Measurements from ENCODE around the gene ROPN1L. TPM values are rescaled to one million over a fixed set of nuclear protein-coding genes. Genes with fewer than 3 reads are reported as not detected.
A peak's percentile ranks its signal among the peaks of the same experiment; 100 is the strongest.

ROPN1L gene
- total and polyA plus RNA-seq, 2 of the 13 experiments (the other 11 are each of a cell fraction or from before 2014, with no cell fraction given) = not detected

DNA sequence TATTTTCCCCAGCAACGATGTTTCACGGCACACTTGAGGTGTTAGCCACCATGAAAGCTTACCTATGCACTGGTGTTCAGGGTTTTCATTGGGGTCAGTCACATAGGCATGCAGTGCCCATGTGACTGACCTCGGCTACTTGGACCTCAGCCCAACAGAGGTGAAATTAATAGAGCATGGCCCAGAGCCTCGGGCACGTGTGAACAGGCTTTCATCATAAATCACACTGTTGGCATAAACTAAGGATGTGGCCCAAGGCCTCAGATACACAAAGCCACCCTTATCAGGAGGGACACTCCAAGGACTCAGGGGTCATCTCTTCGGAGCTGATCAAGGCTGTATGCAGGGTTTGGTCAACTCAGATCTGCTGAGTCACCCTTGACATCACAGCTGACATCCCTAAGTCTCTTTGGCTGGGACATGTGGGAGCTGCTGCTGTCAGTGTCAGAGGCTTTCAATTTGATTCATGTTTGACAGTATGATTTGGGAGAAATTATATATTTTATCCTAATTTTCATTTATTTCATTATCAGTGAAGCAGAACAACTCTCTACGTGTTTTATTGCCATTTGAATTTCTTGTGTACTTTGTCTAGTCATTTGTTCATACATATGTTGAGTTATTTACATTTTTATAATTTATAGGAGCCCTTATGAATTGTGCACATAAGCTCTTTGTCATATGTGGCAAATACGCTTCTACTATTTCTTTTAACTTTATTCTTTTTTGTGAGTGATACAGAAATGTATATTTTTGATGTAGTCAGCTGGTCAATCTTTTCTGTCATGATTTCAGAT, 62.5 kb downstream of the ROPN1L start (continued):
- TF ChIP-seq MAX (IDR thresholded peaks at IDR 0.05) (peak; percentile 35; the same call in 1 of the 2 replicates), KDM2A (CRISPR knock-in tag; IDR thresholded peaks at IDR 0.05; ENCODE audit: borderline replicate concordance, low read depth) (no peak), ZNF317 (CRISPR knock-in tag; IDR thresholded peaks at IDR 0.05) (no peak), ZNF205 (CRISPR knock-in tag; IDR thresholded peaks at IDR 0.05) (no peak), ZNF318 (CRISPR knock-in tag; IDR thresholded peaks at IDR 0.05) (no peak), IRF1 (CRISPR knock-in tag; IDR thresholded peaks at IDR 0.05; ENCODE audit: low read depth) (no peak), ZNF367 (CRISPR knock-in tag; IDR thresholded peaks at IDR 0.05; ENCODE audit: borderline replicate concordance) (no peak), USF2 (IDR thresholded peaks at IDR 0.05; ENCODE audit: low read depth, low read length) (0 out of 2 replicates have a peak, but pooled peaks have one; percentile 6), USF2 (CRISPR knock-in tag; IDR thresholded peaks at IDR 0.05; ENCODE audit: borderline replicate concordance) (no peak), PAWR (CRISPR knock-in tag; IDR thresholded peaks at IDR 0.05; ENCODE audit: borderline replicate concordance) (no peak), HIVEP1 (CRISPR knock-in tag; IDR thresholded peaks at IDR 0.05) (no peak)
- TF ChIP-seq, protein P1, sequence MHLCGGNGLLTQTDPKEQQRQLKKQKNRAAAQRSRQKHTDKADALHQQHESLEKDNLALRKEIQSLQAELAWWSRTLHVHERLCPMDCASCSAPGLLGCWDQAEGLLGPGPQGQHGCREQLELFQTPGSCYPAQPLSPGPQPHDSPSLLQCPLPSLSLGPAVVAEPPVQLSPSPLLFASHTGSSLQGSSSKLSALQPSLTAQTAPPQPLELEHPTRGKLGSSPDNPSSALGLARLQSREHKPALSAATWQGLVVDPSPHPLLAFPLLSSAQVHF (CRISPR knock-in tag; IDR thresholded peaks at IDR 0.05) = no peak
- TF ChIP-seq, protein P2, sequence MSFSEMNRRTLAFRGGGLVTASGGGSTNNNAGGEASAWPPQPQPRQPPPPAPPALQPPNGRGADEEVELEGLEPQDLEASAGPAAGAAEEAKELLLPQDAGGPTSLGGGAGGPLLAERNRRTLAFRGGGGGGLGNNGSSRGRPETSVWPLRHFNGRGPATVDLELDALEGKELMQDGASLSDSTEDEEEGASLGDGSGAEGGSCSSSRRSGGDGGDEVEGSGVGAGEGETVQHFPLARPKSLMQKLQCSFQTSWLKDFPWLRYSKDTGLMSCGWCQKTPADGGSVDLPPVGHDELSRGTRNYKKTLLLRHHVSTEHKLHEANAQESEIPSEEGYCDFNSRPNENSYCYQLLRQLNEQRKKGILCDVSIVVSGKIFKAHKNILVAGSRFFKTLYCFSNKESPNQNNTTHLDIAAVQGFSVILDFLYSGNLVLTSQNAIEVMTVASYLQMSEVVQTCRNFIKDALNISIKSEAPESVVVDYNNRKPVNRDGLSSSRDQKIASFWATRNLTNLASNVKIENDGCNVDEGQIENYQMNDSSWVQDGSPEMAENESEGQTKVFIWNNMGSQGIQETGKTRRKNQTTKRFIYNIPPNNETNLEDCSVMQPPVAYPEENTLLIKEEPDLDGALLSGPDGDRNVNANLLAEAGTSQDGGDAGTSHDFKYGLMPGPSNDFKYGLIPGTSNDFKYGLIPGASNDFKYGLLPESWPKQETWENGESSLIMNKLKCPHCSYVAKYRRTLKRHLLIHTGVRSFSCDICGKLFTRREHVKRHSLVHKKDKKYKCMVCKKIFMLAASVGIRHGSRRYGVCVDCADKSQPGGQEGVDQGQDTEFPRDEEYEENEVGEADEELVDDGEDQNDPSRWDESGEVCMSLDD (CRISPR knock-in tag; IDR thresholded peaks at IDR 0.05; ENCODE audit: borderline replicate concordance) = no peak
